HG03571 (cell line): ENCODE measurements around the gene ALDH2.
"Not testable (repeated sequence)": the region's sequence is repeated elsewhere in the genome, so short reads cannot be mapped to it uniquely, and the experiment has no call there.

Experiments
- ATAC-seq: cut with Tn5 transposase; IDR thresholded peaks from one replicate; pipeline ENCODE4 v1.9.1; 2021; ENCODE audit not compliant: unreplicated experiment

The ALDH2 gene

DNA sequence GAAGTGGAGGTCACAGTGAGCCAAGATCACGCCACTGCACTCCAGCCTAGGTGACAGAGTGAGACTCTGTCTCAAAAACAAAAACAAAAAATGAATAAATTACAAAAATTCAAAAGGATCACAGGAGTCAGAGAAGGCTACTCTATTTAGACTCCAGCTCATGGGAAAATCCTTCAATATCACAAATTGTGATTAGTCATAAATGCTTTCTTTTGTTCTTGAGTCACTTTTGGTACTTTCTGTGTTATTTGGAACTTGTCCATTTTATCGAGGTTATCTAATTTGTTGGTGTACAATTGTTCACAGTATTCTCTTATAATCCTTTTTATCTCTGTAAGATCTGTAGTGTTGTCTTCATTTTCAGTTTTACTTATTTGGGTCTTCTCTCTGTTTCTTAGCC, 18.9 kb downstream of the ALDH2 start:
- ATAC-seq = no peak

GRCh38 chr12:111788178-111788654, 21.5 kb downstream of the ALDH2 start:
- no peak for ATAC-seq

- no peak for ATAC-seq
These were observed 23.0 kb downstream of the ALDH2 start for GRCh38 chr12:111789779-111790178.

- ATAC-seq = no peak
These were observed 24.8 kb downstream of the ALDH2 start for GRCh38 chr12:111791507-111791906.

- ATAC-seq = no peak
These were observed 25.6 kb downstream of the ALDH2 start for GRCh38 chr12:111792155-111792855.

DNA sequence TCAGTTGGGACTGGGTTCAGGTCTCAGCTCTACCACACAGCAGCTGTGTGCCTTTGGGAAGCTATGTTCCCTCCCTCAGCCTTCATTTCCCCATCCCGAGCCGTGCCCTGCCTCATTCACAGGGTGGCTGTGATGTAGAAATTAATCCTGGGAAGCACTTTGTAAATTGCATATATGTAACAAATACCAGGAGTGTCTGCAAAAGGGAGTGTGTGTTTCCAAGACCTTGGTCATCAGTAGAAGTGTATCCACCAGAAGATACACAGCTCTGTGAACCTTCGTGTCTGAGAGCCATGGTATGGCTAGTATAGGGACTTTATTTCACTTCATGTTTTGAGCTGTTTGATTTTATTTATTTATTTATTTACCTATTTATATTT, 26.1 kb downstream of the ALDH2 start:
- ATAC-seq = no peak

GRCh38 chr12:111798182-111798581, 31.4 kb downstream of the ALDH2 start:
- no peak for ATAC-seq

- no peak for ATAC-seq
These were observed 33.0 kb downstream of the ALDH2 start for GRCh38 chr12:111799758-111800157.

DNA sequence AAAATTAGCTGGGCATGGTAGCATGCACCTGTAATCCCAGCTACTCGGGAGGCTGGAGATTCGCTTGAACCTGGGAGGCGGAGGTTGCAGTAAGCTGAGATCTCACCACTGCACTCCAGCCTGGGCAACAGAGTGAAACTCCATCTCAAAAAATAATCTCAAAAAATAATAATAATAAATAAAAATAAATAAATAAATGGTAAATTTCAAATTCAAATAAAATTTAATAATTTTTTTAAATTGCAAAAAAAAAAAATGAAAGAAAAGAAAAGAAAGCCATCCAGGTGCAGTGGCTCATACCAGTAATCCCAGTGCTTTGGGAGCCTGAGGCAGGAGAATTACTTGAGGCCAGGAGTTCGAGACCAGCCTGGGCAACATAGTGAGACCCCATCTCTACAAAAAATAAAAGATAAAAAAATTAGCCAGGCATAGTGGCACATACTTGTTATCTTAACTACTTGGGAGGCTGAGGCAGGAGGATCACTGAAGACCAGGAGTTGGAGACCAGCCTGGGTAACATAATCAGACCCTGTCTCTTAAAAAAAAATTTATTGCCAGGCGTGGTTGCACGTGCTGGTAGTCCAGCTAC, 36.4 kb downstream of the ALDH2 start:
- ATAC-seq = no peak

- ATAC-seq = no peak
These were observed 37.1 kb downstream of the ALDH2 start for GRCh38 chr12:111803851-111804250.

GRCh38 chr12:111806304-111806703, 39.6 kb downstream of the ALDH2 start:
- ATAC-seq = no peak

DNA sequence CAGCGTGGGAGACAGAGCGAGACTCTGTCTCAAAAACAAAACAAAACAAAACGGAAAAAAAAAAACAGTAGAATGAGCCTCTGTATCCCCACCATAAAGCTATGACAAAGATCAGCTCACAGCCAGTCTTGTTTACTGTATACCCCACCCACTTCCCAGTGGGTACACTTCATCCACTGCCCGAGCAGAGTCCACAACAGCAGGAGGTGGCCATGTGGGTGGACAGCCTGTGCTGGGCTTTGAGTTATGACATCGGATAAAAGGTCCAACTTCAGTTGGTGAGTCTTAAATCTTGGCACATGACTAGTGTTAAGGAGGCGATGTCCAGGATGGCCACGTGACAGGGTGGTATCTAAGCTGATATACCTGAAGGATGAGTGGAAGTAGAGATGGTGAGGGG, 40.5 kb downstream of the ALDH2 start:
- ATAC-seq = no peak

- ATAC-seq = no peak
These were observed 46.4 kb downstream of the ALDH2 start for GRCh38 chr12:111812881-111813741.

DNA sequence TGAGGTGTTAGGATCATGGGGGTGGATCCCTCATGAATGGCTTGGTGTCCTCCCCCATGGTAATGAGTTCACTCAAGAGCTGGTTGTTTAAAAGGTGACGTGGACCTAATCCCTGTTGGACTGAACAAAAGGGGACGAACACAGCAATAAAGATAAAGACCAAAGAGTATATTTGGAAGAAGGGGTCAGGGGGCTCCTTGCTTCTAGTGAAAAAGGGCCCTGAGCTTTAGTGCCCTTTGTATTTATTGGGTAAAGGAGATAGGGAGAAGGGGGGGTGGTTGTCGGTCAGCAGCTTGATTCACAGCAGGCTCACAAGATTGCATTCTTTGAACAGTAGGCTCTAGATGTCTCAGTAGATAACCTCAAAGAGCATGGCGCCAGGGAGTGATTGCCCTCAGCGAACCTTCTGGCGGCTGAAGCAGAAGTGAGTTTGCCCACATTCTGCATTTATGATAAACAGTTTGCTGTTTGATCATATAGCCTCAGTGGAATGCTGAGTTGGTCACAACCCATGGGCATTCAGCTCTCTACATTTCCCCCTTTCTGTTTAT, 49.4 kb downstream of the ALDH2 start:
- no peak for ATAC-seq

DNA sequence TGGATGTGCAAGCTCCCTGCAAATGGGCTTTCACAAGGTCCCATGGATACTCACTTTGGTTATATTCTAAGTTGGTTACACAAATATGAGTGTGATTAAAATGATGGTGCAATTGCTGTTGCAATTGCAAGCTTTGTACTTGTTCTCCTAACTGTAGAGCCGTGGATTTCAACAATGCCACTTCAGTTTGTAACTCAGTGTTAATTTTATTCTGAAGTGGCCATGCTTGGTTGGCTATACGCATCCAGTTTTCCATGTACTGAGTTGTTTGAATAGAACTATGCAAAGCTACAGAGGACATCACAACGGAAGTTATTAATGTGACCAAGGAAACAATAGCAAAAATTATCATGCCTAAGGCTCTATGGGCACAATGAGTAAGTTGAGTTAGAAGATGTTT, 50.2 kb downstream of the ALDH2 start:
- not testable (repeated sequence) for ATAC-seq

GRCh38 chr12:111818340-111818739, 51.6 kb downstream of the ALDH2 start:
- no peak for ATAC-seq

DNA sequence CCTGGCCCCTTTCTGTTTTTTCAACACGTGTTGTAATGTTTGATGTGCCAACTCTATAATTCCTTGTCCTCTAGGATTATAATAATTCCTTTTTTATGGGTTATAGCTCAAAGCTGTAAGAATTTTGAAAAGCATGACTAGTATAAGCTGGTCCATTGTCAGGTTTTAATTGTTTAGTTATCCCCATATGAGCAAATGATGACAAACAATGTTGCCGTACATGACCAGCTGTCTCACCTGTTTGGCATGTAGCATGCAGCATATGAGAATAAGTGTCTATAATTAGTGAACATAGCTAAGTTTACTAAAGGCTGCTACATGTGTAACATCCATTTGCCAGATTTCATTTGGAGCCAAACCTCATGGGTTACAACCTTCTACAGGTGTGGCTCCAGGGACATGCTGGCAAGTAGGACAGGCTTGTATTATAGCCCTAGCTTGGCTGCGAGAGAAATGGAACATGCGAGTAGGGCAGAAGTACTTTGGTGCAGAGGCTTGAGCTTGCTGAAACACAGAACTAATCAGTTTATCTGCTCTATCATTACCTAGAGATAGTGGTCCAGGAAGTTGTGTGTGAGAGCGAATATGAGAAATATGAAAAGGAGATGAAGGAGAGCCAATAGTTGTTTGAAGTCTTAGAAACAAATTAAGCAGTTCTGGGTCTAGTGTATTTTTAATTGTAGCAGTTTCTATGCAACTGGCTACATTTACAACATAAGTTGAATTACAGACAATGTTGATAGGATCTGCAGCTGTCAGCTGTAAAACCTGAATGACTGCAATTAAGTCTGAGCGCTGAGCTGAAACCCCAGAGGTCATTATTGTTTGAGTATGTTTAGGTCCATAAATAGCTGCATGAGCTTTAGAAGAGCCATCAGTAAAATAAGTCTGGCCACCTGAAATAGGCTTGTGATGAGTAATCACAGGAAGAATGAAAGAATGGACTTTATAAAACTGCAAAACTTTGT, 52.7 kb downstream of the ALDH2 start:
- no peak for ATAC-seq

GRCh38 chr12:111820828-111821227, 54.1 kb downstream of the ALDH2 start:
- not testable (repeated sequence) for ATAC-seq

DNA sequence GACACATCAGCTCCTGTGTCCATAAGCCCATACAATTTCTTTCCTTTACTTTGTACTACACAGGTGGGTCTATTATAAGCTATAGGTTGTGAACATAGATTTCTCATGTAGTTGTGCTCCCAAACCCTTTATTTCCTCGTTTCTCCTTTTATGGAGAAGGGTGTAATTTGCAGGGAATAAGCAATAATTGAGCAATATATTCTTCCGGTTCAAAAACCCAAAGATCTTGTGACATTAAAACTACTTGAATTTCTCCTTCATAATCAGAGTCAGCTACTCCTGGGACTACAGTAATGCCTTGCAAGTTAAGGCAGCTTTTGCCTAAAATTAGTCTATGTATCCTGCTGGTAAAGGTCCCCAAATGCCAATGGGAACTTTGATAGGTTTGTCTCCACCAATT, 56.2 kb downstream of the ALDH2 start:
- no peak for ATAC-seq

GRCh38 chr12:111823891-111824290, 57.2 kb downstream of the ALDH2 start:
- ATAC-seq = no peak
